Endothelial cell (in vitro differentiated cells): ENCODE results near the gene RTN4. TPM values are rescaled to one million over a fixed set of nuclear protein-coding genes. Genes with fewer than 3 reads are reported as not detected.

ENCODE experiments used
- DNase-seq: peaks from one replicate; pipeline ENCODE4 v3.0.0; 2021; ENCODE audit warnings: low spot score
- H3K27ac Mint-ChIP-seq: one replicate; pipeline ENCODE4 v1.8.0; 2021; ENCODE audit warnings: mixed read lengths, inconsistent platforms; ENCODE audit not compliant: unreplicated experiment
- H3K27me3 Mint-ChIP-seq: one replicate; pipeline ENCODE4 v1.8.0; 2021; ENCODE audit warnings: mild to moderate bottlenecking, moderate library complexity, mixed read lengths, inconsistent platforms; ENCODE audit not compliant: unreplicated experiment
- H3K36me3 Mint-ChIP-seq: one replicate; pipeline ENCODE4 v1.8.0; 2021; ENCODE audit warnings: mild to moderate bottlenecking, low read depth, mixed read lengths, inconsistent platforms; ENCODE audit not compliant: unreplicated experiment
- H3K4me1 Mint-ChIP-seq: one replicate; pipeline ENCODE4 v1.8.0; 2021; ENCODE audit warnings: mild to moderate bottlenecking, mixed read lengths, inconsistent platforms; ENCODE audit not compliant: unreplicated experiment
- H3K4me3 Mint-ChIP-seq: one replicate; pipeline ENCODE4 v1.8.0; 2021; ENCODE audit warnings: mild to moderate bottlenecking, mixed read lengths, inconsistent platforms; ENCODE audit not compliant: unreplicated experiment
- H3K9me3 Mint-ChIP-seq: one replicate; pipeline ENCODE4 v1.8.0; 2021; ENCODE audit warnings: mixed read lengths, inconsistent platforms; ENCODE audit not compliant: unreplicated experiment
- CTCF ChIP-seq: fragments of 200-600 bp; sonication (generic); IDR thresholded peaks from one replicate; pipeline ENCODE4 v1.5.0; 2021; ENCODE audit warnings: antibody characterized with exemption; ENCODE audit not compliant: unreplicated experiment
- total RNA-seq: library from RNA; stranded (reverse); fragmentation: NEBNext Ultra II Directional; extraction: Animal tissue kit (Norgen Biotek cat#: 25700); gene quantifications from one replicate; pipeline ENCODE4 v1.2.1, GENCODE V29; 2021; ENCODE audit not compliant: unreplicated experiment

Gene RTN4
- total RNA-seq, 1 donor from 2014 or later, result 264 TPM

GRCh38 chr2:54963476-54963875 is 86.8 kb downstream of the RTN4 start:
- peaks cover 43% of the 10 kb centered on the region for H3K4me1 Mint-ChIP-seq

GRCh38 chr2:54962935-54963440 is 87.3 kb downstream of the RTN4 start:
- Mint-ChIP-seq H3K27ac (no peak overlapping the region), H3K9me3 (no peaks in the 10 kb centered on the region), H3K36me3 (peaks cover 16% of the 10 kb centered on the region), H3K4me3 (no peak overlapping the region), H3K27me3 (peaks cover 22% of the 10 kb centered on the region), H3K4me1 (peaks cover 38% of the 10 kb centered on the region)
- no peak for DNase-seq
- no peak for TF ChIP-seq CTCF

More at GRCh38 chr2:54963476-54963875, 86.8 kb downstream of the RTN4 start:
- Mint-ChIP-seq H3K36me3 (peaks cover 21% of the 10 kb centered on the region), H3K27me3 (peaks cover 26% of the 10 kb centered on the region), H3K27ac (no peak overlapping the region), H3K9me3 (no peaks in the 10 kb centered on the region), H3K4me3 (no peak overlapping the region)
- DNase-seq, result no peak
- no peak for TF ChIP-seq CTCF

DNA sequence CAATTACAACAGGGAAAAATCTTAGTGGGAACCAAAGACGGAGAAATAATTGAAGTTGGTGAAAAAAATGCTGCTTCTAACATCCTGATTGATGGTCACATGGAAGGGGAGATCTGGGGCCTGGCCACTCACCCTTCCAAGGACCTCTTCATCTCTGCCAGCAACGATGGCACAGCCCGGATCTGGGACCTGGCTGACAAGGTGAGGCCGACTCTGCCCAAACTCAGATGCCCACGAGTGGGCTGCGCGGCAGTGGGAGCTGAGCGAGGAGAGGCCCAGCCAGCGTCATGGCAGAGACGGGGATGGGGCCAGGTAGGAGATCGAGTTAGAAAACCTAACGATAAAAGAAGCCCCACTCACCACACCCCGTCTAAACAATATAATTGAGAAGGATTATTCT is 87.7 kb downstream of the RTN4 start:
- Mint-ChIP-seq H3K4me3 (no peak overlapping the region), H3K36me3 (peaks cover 13% of the 10 kb centered on the region), H3K27ac (no peak overlapping the region), H3K27me3 (peaks cover 20% of the 10 kb centered on the region), H3K4me1 (peaks cover 35% of the 10 kb centered on the region), H3K9me3 (no peaks in the 10 kb centered on the region)
- no peak for TF ChIP-seq CTCF
- no peak for DNase-seq

DNA sequence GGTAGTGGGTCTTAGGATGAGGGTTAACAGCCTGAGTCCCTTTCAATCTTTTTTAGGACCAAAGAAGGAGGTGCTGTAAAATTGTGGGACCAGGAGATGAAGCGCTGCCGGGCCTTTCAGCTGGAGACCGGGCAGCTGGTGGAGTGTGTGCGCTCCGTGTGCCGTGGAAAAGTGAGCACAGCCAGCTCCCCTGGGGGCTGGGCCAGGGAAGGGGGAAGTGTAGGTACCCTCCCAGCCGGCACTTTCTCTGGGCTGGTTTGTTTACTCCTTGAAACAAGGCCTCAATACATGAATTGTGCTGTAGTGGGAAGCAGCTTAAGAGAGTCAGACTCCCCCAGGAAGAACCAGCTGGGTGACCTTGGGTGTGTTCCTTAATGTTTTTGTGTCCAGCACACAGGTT is 90.1 kb downstream of the RTN4 start:
- no peaks in the 10 kb centered on the region for H3K9me3 Mint-ChIP-seq
- TF ChIP-seq CTCF, result no peak
- peaks cover 5% of the 10 kb centered on the region for H3K27me3 Mint-ChIP-seq
- peaks cover 19% of the 10 kb centered on the region for H3K4me1 Mint-ChIP-seq
- no peak overlapping the region for H3K4me3 Mint-ChIP-seq
- H3K36me3 Mint-ChIP-seq, result no peaks in the 10 kb centered on the region
- no peak for DNase-seq
- H3K27ac Mint-ChIP-seq, result no peak overlapping the region

GRCh38 chr2:54958717-54959371 is 91.4 kb downstream of the RTN4 start:
- H3K27me3 Mint-ChIP-seq, result peaks cover 8% of the 10 kb centered on the region
- peaks cover 10% of the 10 kb centered on the region for H3K4me1 Mint-ChIP-seq
- no peak for DNase-seq
- no peaks in the 10 kb centered on the region for H3K9me3 Mint-ChIP-seq
- no peak overlapping the region for H3K27ac Mint-ChIP-seq
- TF ChIP-seq CTCF, result no peak
- H3K36me3 Mint-ChIP-seq, result no peaks in the 10 kb centered on the region
- no peak overlapping the region for H3K4me3 Mint-ChIP-seq
